BJ (cell line): ENCODE results near the gene SLC39A11. TPM values are rescaled to one million over a fixed set of nuclear protein-coding genes. Genes with fewer than 3 reads are reported as not detected.

Experiments used
- CTCF ChIA-PET: fragments of 350-600 bp; formaldehyde crosslinking; extraction: SDS; loops from one replicate; lab custom pipeline; 2021; ENCODE audit warnings: antibody characterized with exemption, inconsistent platforms; lab: Yijun Ruan, JAX
- POLR2A ChIA-PET: fragments of 300-600 bp; sonication (Branson Sonifier 250); formaldehyde crosslinking; extraction: SDS; loops from one replicate; lab custom pipeline; 2021; ENCODE audit warnings: antibody characterized with exemption; lab: Charles Lee
- DNase-seq: peaks from one replicate; pipeline ENCODE4 v3.0.0-alpha.2; 2011; ENCODE audit warnings: low read depth
- H3K27me3 ChIP-seq: 2 replicates; pipeline ENCODE4 v1.6.0; 2011; ENCODE audit warnings: low read length; ENCODE audit not compliant: control insufficient read depth, insufficient read depth
- H3K36me3 ChIP-seq: 2 replicates; pipeline ENCODE4 v1.5.1; 2011; ENCODE audit warnings: low read length; ENCODE audit not compliant: control insufficient read depth, insufficient read depth
- H3K4me3 ChIP-seq: 2 replicates; pipeline ENCODE4 v1.5.1; 2011; ENCODE audit warnings: low read depth, mild to moderate bottlenecking, control low read depth, low read length
- polyA plus RNA-seq: library from polyadenylated mRNA; depleted of rRNA; stranded (reverse); fragments of >200 nt; gene quantifications from 2 replicates; pipeline ENCODE4 v1.2.3, GENCODE V29; 2011
- TF ChIP-seq, protein P1 (sequence below): IDR thresholded peaks from 2 replicates; pipeline ENCODE4 v1.5.1; 2011; ENCODE audit warnings: low read depth, mild to moderate bottlenecking, control low read depth, inconsistent platforms, low read length, moderate library complexity; ENCODE audit not compliant: insufficient read depth

The SLC39A11 gene
- polyA plus RNA-seq, 1 experiment = 20.9 TPM

DNA sequence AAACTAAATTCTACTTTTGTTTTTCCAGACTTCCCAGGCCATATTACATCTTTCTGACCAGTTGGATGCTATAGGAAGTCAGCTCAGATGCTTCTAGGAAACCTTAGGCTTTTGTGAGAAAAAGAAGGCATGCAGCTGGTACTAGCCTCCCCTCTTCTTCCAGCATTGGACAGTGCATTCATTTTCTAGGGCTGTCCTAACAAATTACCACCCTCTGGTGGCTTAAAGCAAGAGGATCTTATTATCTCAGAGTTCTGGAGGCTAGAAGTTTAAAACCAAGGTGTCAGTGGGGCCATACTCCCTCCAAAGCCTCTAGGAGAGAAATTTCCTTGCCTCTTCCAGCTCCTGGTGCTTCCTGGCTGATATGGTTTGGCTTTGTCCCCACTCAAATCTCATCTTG is 467.8 kb downstream of the SLC39A11 start:
- TF ChIP-seq, protein P1, sequence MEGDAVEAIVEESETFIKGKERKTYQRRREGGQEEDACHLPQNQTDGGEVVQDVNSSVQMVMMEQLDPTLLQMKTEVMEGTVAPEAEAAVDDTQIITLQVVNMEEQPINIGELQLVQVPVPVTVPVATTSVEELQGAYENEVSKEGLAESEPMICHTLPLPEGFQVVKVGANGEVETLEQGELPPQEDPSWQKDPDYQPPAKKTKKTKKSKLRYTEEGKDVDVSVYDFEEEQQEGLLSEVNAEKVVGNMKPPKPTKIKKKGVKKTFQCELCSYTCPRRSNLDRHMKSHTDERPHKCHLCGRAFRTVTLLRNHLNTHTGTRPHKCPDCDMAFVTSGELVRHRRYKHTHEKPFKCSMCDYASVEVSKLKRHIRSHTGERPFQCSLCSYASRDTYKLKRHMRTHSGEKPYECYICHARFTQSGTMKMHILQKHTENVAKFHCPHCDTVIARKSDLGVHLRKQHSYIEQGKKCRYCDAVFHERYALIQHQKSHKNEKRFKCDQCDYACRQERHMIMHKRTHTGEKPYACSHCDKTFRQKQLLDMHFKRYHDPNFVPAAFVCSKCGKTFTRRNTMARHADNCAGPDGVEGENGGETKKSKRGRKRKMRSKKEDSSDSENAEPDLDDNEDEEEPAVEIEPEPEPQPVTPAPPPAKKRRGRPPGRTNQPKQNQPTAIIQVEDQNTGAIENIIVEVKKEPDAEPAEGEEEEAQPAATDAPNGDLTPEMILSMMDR = no peak
- Histone ChIP-seq H3K4me3 (no peak overlapping the region), H3K36me3 (no peaks in the 10 kb centered on the region), H3K27me3 (peaks cover 6% of the 10 kb centered on the region)
- POLR2A ChIA-PET = no interaction called here
- no peak for DNase-seq
- CTCF ChIA-PET = interaction anchor here (1.1 to 1.6 kb wide), 3 partner anchors 12 to 68 kb away, joined by 3 to 7 read pairs (median 4); no protein-coding TSS in a partner anchor

GRCh38 chr17:72624226-72624625 is 468.3 kb downstream of the SLC39A11 start:
- H3K36me3 ChIP-seq = no peaks in the 10 kb centered on the region
- no peak for DNase-seq
- ChIA-PET CTCF (interaction anchor here (0.9 to 1.6 kb wide), 4 partner anchors 10 to 67 kb away, joined by 3 to 7 read pairs (median 4); no protein-coding TSS in a partner anchor), POLR2A (no interaction called here)
- H3K27me3 ChIP-seq = peaks cover 6% of the 10 kb centered on the region
- TF ChIP-seq, protein P1 = no peak
- no peak overlapping the region for H3K4me3 ChIP-seq

DNA sequence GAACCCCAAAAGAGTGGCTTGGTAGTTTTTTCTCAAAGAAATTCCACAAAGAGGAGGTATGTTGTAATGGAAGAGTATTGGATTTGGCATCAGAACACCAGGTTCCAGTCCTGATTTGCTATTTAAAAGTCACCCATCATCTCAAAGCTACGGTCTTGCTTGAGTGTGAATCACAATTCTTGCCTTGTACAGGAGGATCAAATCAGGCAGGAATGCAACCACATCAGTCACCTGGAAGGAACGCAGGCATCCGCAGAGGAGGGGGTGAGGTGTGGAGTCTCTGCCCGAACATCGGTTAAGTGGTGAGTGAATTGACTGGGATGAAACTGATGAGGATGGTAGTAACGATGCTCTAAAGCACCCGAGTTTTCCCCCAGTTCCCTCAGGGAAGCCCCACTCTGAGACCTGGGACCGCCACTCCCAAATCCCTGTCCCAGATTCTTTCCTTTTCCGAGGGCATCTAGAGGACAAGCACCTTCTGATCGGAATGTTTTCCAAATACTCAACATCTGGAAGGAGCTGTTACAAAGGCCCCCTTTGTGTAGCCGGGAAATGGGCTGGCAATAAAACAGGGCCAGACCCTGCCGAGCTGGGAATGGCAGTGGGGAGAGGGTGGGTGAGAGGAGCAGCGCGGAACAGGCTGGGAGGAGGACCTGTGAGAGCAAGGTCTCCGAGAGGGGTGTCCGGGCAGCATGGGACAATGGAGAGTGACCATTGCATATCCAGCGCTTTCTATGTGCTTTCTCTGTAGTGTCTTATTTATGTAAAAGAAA is 469.6 kb downstream of the SLC39A11 start:
- ChIA-PET CTCF (no interaction called here), POLR2A (no interaction called here)
- Histone ChIP-seq H3K27me3 (peaks cover 8% of the 10 kb centered on the region), H3K36me3 (no peaks in the 10 kb centered on the region), H3K4me3 (no peak overlapping the region)
- DNase-seq = no peak
- TF ChIP-seq, protein P1 = no peak

DNA sequence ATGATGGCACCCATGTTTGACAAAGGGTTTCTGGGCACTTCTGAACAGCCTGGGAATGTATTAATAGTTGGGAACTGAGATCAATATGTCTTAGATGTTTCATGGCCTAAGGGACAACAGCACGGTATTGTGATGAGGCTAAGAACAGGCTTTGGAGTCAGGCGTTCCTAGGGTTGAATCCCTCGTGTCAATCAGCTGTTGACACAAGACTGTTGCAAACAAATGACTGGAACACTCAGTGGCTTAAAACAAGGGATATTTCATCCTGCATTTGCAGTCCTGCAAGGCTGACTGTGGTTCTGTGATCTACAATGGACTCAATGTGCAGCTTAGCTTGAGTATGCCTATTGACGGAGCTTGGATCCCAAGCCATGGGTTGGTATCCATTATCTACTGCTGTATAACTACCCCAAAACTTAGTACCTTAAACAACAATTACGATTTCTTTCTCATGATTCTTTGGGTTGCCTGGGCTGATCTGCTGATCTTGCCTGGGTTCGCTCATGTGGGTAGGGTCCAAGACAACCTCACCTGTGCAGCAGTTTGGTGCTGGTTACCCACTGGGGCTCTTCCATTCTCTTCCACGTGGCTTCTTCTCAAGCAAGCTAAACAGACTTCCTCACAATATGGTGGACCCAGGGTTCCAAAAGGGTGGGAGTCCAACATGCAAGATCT is 472.4 kb downstream of the SLC39A11 start:
- no peaks in the 10 kb centered on the region for H3K36me3 ChIP-seq
- ChIA-PET CTCF (interaction anchor here (1.9 kb wide), 1 partner anchor 9 kb away, joined by 6 read pairs; no protein-coding TSS in a partner anchor), POLR2A (no interaction called here)
- no peak overlapping the region for H3K4me3 ChIP-seq
- TF ChIP-seq, protein P1 = no peak
- DNase-seq = no peak
- H3K27me3 ChIP-seq = peaks cover 8% of the 10 kb centered on the region

DNA sequence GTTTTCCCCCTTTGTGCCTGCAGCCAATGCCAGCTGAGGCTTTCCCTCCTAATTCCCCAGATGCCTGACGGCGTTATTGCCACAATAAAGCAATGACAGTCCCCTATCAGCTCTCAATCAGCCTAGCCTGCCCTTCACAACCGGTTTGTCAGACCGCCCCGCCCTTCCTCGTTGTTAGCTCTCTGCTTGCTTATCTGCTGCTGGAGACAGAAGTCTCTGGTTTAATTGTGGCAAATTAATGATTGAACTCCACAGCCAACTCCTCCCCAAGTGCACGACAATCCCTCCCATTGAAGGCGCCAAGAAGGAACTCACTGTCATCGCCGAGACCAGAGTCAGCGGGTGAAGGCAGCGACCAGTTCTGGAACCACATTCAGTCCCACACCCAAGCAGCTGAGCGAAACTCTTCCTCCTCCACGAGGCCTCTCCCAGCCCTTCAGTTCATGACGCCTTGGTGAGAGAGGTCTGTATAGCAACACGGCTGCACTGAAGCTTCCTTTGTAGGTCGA is 474.4 kb downstream of the SLC39A11 start:
- H3K27me3 ChIP-seq = peaks cover 5% of the 10 kb centered on the region; the same call in 1 of the 2 replicates
- H3K4me3 ChIP-seq = no peak overlapping the region
- CTCF ChIA-PET = interaction anchor here (1.2 to 1.9 kb wide), 2 partner anchors 11 to 15 kb away, joined by 3 to 6 read pairs; no protein-coding TSS in a partner anchor

More for the DNA sequence above, 474.4 kb downstream of the SLC39A11 start:
- H3K36me3 ChIP-seq = no peaks in the 10 kb centered on the region
- no peak for DNase-seq
- TF ChIP-seq, protein P1 = no peak
- POLR2A ChIA-PET = no interaction called here
